Measurements from ENCODE around the gene PEX19.
A peak's percentile ranks its signal among the peaks of the same experiment; 100 is the strongest.

PEX19 gene

GRCh38 chr1:160315359-160315758 is 30.4 kb upstream of the PEX19 start:
- no peak overlapping the region for H3K4me3 ChIP-seq (ENCODE audit: low read depth, low read length)
- DNase-seq (ENCODE audit: low read depth): peak; percentile 75
- no peak for TF ChIP-seq CTCF (IDR thresholded peaks at IDR 0.05; ENCODE audit: control insufficient read depth, extremely low read depth, insufficient read depth)

- no peak for TF ChIP-seq CTCF (IDR thresholded peaks at IDR 0.05; ENCODE audit: control insufficient read depth, extremely low read depth, insufficient read depth)
- no peak for DNase-seq (ENCODE audit: low read depth)
Measured at GRCh38 chr1:160309571-160309970, 24.6 kb upstream of the PEX19 start.

GRCh38 chr1:160309185-160309557 is 24.2 kb upstream of the PEX19 start:
- H3K4me3 ChIP-seq (ENCODE audit: low read depth, low read length): no peak overlapping the region
- TF ChIP-seq CTCF (IDR thresholded peaks at IDR 0.05; ENCODE audit: control insufficient read depth, extremely low read depth, insufficient read depth): no peak
- DNase-seq (ENCODE audit: low read depth): no peak

More at GRCh38 chr1:160309571-160309970, 24.6 kb upstream of the PEX19 start:
- no peak overlapping the region for H3K4me3 ChIP-seq (ENCODE audit: low read depth, low read length)

GRCh38 chr1:160308451-160309184 is 23.7 kb upstream of the PEX19 start:
- TF ChIP-seq CTCF (IDR thresholded peaks at IDR 0.05; ENCODE audit: control insufficient read depth, extremely low read depth, insufficient read depth): no peak
- no peak for DNase-seq (ENCODE audit: low read depth)
- H3K4me3 ChIP-seq (ENCODE audit: low read depth, low read length): no peak overlapping the region

GRCh38 chr1:160307118-160307791 is 22.3 kb upstream of the PEX19 start:
- H3K4me3 ChIP-seq (ENCODE audit: low read depth, low read length): no peak overlapping the region
- DNase-seq (ENCODE audit: low read depth): no peak
- TF ChIP-seq CTCF (IDR thresholded peaks at IDR 0.05; ENCODE audit: control insufficient read depth, extremely low read depth, insufficient read depth): no peak

GRCh38 chr1:160300173-160300572 is 15.2 kb upstream of the PEX19 start:
- DNase-seq (ENCODE audit: low read depth): no peak
- no peak overlapping the region for H3K4me3 ChIP-seq (ENCODE audit: low read depth, low read length)
- no peak for TF ChIP-seq CTCF (IDR thresholded peaks at IDR 0.05; ENCODE audit: control insufficient read depth, extremely low read depth, insufficient read depth)
